Measurements from ENCODE around the gene JAK1.

JAK1 gene

DNA sequence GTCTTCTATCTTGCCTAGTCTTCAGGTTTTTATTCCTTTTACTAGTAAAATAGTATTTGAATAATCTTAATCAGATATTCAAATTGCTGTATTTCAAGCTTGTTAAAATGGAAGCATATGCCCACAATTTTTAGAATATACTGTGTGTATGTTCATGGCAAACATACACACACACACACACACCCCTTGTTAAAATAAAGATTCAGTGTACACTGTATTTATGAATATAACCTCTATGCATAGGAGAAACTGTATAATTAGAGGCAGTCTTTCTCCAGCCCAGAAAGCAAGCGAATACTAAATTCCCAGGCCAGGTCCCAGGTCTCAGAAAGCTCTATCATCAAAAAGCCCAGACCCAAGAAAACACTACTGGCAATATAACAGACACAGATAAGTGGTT lies 57.8 kb downstream of the JAK1 start:
- Histone ChIP-seq H3K9ac (ENCODE audit: insufficient read length, low read depth) (no peak overlapping the region), H3K4me1 (ENCODE audit: insufficient read depth, insufficient read length) (no peaks in the 10 kb centered on the region), H3K9me3 (ENCODE audit: insufficient read depth, low read length) (no peaks in the 10 kb centered on the region), H3K27me3 (ENCODE audit: insufficient read depth, insufficient read length) (no peaks in the 10 kb centered on the region), H3K36me3 (ENCODE audit: insufficient read depth, insufficient read length, low read length) (no peaks in the 10 kb centered on the region), H3K4me3 (ENCODE audit: insufficient read length, low read depth) (no peak overlapping the region)
- TF ChIP-seq SUZ12 (IDR thresholded peaks at IDR 0.05; ENCODE audit: extremely low read depth, insufficient read depth, insufficient read length) (no peak), ZNF274 (IDR thresholded peaks at IDR 0.05; ENCODE audit: low read depth, low read length) (no peak), YY1 (IDR thresholded peaks at IDR 0.05; ENCODE audit: insufficient read depth, insufficient read length) (no peak)
- DNase-seq (ENCODE audit: low read depth, low spot score) = no peak

DNA sequence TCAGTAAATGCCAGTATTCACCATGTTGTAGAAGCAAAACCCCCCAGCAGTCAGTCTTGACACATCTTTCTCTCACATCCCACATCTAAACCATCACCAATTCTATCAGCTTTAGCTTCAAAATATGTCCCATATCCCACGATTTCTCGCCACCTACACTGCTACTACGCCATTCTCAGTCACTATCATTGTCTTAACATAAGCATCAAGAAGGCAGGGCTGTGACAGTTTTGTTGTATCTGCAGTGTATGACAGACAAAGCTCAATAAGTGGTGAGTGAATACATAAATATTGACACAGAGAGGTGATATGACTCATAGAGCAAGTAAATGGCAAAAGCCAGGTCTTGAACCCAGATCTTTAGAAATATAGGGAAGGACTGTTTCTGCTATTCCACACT lies 59.9 kb downstream of the JAK1 start:
- Histone ChIP-seq H3K9me3 (ENCODE audit: insufficient read depth, low read length) (no peaks in the 10 kb centered on the region), H3K36me3 (ENCODE audit: insufficient read depth, insufficient read length, low read length) (no peaks in the 10 kb centered on the region), H3K27me3 (ENCODE audit: insufficient read depth, insufficient read length) (no peaks in the 10 kb centered on the region), H3K9ac (ENCODE audit: insufficient read length, low read depth) (no peak overlapping the region), H3K4me1 (ENCODE audit: insufficient read depth, insufficient read length) (no peaks in the 10 kb centered on the region), H3K4me3 (ENCODE audit: insufficient read length, low read depth) (no peak overlapping the region)
- no peak for TF ChIP-seq SUZ12 (IDR thresholded peaks at IDR 0.05; ENCODE audit: extremely low read depth, insufficient read depth, insufficient read length)
- TF ChIP-seq YY1 (IDR thresholded peaks at IDR 0.05; ENCODE audit: insufficient read depth, insufficient read length) = no peak
- no peak for TF ChIP-seq ZNF274 (IDR thresholded peaks at IDR 0.05; ENCODE audit: low read depth, low read length)
- no peak for DNase-seq (ENCODE audit: low read depth, low spot score)

DNA sequence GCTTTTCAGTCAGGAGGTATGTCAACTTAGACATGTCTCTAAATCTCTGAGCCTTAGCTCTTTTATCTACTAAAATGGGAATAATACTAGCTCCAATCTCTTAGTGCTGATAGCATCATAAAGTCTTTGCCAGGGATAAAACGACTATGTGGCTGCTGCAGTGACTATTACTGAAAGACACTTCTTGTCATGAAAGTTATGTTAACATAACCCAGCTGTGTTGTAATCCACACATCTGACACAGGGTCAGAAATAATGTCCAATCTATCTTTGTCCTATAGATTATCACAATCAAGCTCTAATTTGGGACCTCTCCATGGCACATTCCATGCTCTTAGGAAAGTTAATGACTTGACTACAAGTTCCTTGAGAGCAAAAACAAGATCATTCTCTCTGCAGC lies 62.8 kb downstream of the JAK1 start:
- H3K9me3 ChIP-seq (ENCODE audit: insufficient read depth, low read length) = no peaks in the 10 kb centered on the region
- no peaks in the 10 kb centered on the region for H3K4me1 ChIP-seq (ENCODE audit: insufficient read depth, insufficient read length)
- no peak for TF ChIP-seq ZNF274 (IDR thresholded peaks at IDR 0.05; ENCODE audit: low read depth, low read length)
- TF ChIP-seq YY1 (IDR thresholded peaks at IDR 0.05; ENCODE audit: insufficient read depth, insufficient read length) = no peak
- TF ChIP-seq SUZ12 (IDR thresholded peaks at IDR 0.05; ENCODE audit: extremely low read depth, insufficient read depth, insufficient read length) = no peak
- no peak overlapping the region for H3K9ac ChIP-seq (ENCODE audit: insufficient read length, low read depth)
- no peak for DNase-seq (ENCODE audit: low read depth, low spot score)
- no peaks in the 10 kb centered on the region for H3K36me3 ChIP-seq (ENCODE audit: insufficient read depth, insufficient read length, low read length)
- no peak overlapping the region for H3K4me3 ChIP-seq (ENCODE audit: insufficient read length, low read depth)
- H3K27me3 ChIP-seq (ENCODE audit: insufficient read depth, insufficient read length) = no peaks in the 10 kb centered on the region

DNA sequence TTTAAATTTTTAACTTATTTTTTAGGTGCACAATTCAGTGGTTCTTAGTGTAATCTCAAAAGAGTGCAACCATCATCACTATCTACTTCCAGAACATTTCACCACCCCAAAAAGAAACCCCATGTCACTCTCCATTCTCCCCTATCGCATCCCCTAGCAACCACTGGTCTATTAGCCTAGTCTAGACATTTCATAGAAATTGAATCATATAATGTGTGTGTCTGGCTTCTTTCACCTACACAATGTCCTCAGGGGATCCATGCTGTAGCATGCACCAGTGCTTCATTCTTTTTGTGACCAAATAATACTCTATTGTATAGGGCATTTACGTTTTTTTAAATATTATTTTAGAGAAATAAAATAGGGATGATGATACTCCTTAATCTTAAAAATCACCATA lies 64.7 kb downstream of the JAK1 start:
- no peak for TF ChIP-seq ZNF274 (IDR thresholded peaks at IDR 0.05; ENCODE audit: low read depth, low read length)
- no peak for TF ChIP-seq SUZ12 (IDR thresholded peaks at IDR 0.05; ENCODE audit: extremely low read depth, insufficient read depth, insufficient read length)
- H3K36me3 ChIP-seq (ENCODE audit: insufficient read depth, insufficient read length, low read length) = no peaks in the 10 kb centered on the region

DNA sequence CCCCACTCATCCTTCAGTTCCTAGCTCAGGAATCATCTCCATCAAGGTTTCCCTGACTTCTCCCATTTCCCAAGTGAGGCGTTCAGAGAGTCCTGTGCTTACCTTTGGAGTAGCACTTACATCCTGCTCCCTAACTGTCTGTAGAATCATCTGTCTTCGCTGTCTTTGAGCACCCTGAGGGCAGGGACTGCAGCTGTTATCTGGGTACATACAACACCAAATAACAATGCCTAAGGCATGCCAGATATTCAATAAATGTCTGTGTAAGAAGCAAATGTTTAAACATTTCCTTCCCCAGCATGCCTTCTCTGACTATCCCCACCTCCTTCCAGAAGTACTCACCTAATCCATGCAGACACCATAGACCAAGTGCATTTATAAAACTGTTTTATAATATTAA lies 65.4 kb downstream of the JAK1 start:
- Histone ChIP-seq H3K9ac (ENCODE audit: insufficient read length, low read depth) (no peak overlapping the region), H3K4me3 (ENCODE audit: insufficient read length, low read depth) (no peak overlapping the region), H3K4me1 (ENCODE audit: insufficient read depth, insufficient read length) (peaks cover 5% of the 10 kb centered on the region), H3K9me3 (ENCODE audit: insufficient read depth, low read length) (no peaks in the 10 kb centered on the region), H3K36me3 (ENCODE audit: insufficient read depth, insufficient read length, low read length) (no peaks in the 10 kb centered on the region), H3K27me3 (ENCODE audit: insufficient read depth, insufficient read length) (no peaks in the 10 kb centered on the region)
- DNase-seq (ENCODE audit: low read depth, low spot score) = no peak
- TF ChIP-seq YY1 (IDR thresholded peaks at IDR 0.05; ENCODE audit: insufficient read depth, insufficient read length) (no peak), SUZ12 (IDR thresholded peaks at IDR 0.05; ENCODE audit: extremely low read depth, insufficient read depth, insufficient read length) (no peak), ZNF274 (IDR thresholded peaks at IDR 0.05; ENCODE audit: low read depth, low read length) (no peak)

More for the DNA sequence above, 64.7 kb downstream of the JAK1 start:
- Histone ChIP-seq H3K9me3 (ENCODE audit: insufficient read depth, low read length) (no peaks in the 10 kb centered on the region), H3K27me3 (ENCODE audit: insufficient read depth, insufficient read length) (no peaks in the 10 kb centered on the region), H3K4me3 (ENCODE audit: insufficient read length, low read depth) (no peak overlapping the region), H3K4me1 (ENCODE audit: insufficient read depth, insufficient read length) (peaks cover 3% of the 10 kb centered on the region), H3K9ac (ENCODE audit: insufficient read length, low read depth) (no peak overlapping the region)
- DNase-seq (ENCODE audit: low read depth, low spot score) = no peak

DNA sequence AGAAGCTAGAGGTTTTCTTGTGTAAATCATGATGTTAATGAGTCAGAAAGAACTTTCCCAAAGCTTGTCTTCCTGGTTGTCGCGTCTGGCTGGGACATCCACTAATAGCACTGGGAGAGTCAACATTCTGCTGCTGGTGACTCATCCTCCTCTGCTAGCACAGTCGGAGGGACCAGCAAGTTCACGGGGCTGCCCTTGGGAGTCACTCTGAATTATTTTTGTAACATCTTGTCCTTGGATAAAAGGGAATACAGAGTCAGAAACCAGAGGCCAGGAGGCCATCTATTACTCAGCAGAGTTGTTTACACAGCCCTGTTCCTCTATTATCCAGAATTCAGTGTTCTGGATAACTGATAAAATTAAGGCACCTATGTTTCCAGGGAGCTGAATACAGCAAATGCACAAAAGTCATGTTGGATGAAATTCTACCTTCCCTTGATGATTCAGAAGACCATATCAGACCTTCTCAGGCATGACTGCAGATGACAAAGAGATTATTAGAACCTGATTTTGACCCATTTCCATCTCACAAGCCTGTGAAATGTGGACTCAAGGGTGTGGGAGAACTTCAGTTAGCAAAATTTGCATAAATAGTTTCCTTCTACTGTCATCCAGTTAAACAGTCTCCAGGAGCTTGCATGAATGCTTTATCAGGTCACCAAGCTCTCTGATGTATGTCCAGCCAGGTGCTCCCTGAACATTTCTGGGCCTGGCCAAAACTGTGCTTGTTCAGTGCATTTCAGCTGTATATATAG lies 68.1 kb downstream of the JAK1 start:
- H3K27me3 ChIP-seq (ENCODE audit: insufficient read depth, insufficient read length) = no peaks in the 10 kb centered on the region
- TF ChIP-seq SUZ12 (IDR thresholded peaks at IDR 0.05; ENCODE audit: extremely low read depth, insufficient read depth, insufficient read length) (no peak), ZNF274 (IDR thresholded peaks at IDR 0.05; ENCODE audit: low read depth, low read length) (no peak), YY1 (IDR thresholded peaks at IDR 0.05; ENCODE audit: insufficient read depth, insufficient read length) (no peak)
- H3K4me3 ChIP-seq (ENCODE audit: insufficient read length, low read depth) = no peak overlapping the region
- H3K9me3 ChIP-seq (ENCODE audit: insufficient read depth, low read length) = no peaks in the 10 kb centered on the region
- no peak overlapping the region for H3K9ac ChIP-seq (ENCODE audit: insufficient read length, low read depth)
- no peaks in the 10 kb centered on the region for H3K36me3 ChIP-seq (ENCODE audit: insufficient read depth, insufficient read length, low read length)
- peaks cover 5% of the 10 kb centered on the region for H3K4me1 ChIP-seq (ENCODE audit: insufficient read depth, insufficient read length)
- DNase-seq (ENCODE audit: low read depth, low spot score) = peak; percentile 81

DNA sequence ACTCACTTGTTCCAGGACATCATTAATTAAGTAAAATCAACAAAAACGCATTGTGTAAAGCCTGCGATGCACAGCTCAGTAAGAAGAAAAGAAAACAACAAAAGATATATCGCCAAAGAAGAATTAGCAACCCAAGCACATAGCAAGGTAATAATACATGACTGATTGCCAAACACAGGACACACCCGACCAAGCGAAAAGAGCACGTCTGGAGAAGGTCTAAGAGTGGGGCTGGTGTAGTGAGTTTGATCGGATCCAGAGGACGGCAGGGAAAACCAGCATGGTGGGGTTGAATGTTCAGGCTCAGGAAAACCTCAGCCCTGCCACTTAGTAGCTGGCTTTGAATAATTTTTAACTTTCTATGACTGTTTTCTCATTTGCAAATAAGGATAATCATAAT lies 69.8 kb downstream of the JAK1 start:
- DNase-seq (ENCODE audit: low read depth, low spot score) = no peak
- no peak overlapping the region for H3K9ac ChIP-seq (ENCODE audit: insufficient read length, low read depth)
- H3K4me3 ChIP-seq (ENCODE audit: insufficient read length, low read depth) = no peak overlapping the region
- no peaks in the 10 kb centered on the region for H3K9me3 ChIP-seq (ENCODE audit: insufficient read depth, low read length)
- no peaks in the 10 kb centered on the region for H3K27me3 ChIP-seq (ENCODE audit: insufficient read depth, insufficient read length)
- H3K36me3 ChIP-seq (ENCODE audit: insufficient read depth, insufficient read length, low read length) = no peaks in the 10 kb centered on the region
- no peak for TF ChIP-seq ZNF274 (IDR thresholded peaks at IDR 0.05; ENCODE audit: low read depth, low read length)
- TF ChIP-seq SUZ12 (IDR thresholded peaks at IDR 0.05; ENCODE audit: extremely low read depth, insufficient read depth, insufficient read length) = no peak
- no peak for TF ChIP-seq YY1 (IDR thresholded peaks at IDR 0.05; ENCODE audit: insufficient read depth, insufficient read length)
- peaks cover 5% of the 10 kb centered on the region for H3K4me1 ChIP-seq (ENCODE audit: insufficient read depth, insufficient read length)

All from NT2/D1 (cell line).